Liver (tissue), 9 donors: Measurements from ENCODE around the gene WWOX. TPM values are rescaled to one million over a fixed set of nuclear protein-coding genes. Genes with fewer than 3 reads are reported as not detected.

ENCODE experiments used
- DNase-seq: peaks from one replicate; pipeline ENCODE4 v3.0.0-alpha.2; 2017; ENCODE audit warnings: low spot score
- H3K27ac ChIP-seq, 2 donors: one replicate each; pipeline ENCODE4 v1.7.0; 2013; ENCODE audit warnings: inconsistent platforms in 2 of 2, low read length in 2 of 2, control low read depth in 1 of 2, low read depth in 1 of 2, mild to moderate bottlenecking in 1 of 2
- H3K27me3 ChIP-seq, 4 donors: one replicate each; pipeline versions ENCODE4 v1.6.1 to v1.7.0; 2013; ENCODE audit warnings: low read length in 3 of 4, inconsistent platforms in 1 of 4, mild to moderate bottlenecking in 1 of 4, moderate library complexity in 1 of 4; ENCODE audit not compliant: control insufficient read depth in 4 of 4, insufficient read depth in 4 of 4
- H3K36me3 ChIP-seq, 4 donors: one replicate each; pipeline versions ENCODE4 v1.6.1 to v1.7.0; 2013; ENCODE audit warnings: low read length in 3 of 4, mild to moderate bottlenecking in 3 of 4, low read depth in 1 of 4, moderate library complexity in 1 of 4; ENCODE audit not compliant: control insufficient read depth in 4 of 4, insufficient read depth in 3 of 4
- H3K4me1 ChIP-seq, 4 donors: one replicate each; pipeline versions ENCODE4 v1.6.1 to v1.7.0; 2013; ENCODE audit warnings: low read length in 3 of 4, mild to moderate bottlenecking in 3 of 4, moderate library complexity in 1 of 4; ENCODE audit not compliant: control insufficient read depth in 4 of 4, insufficient read depth in 4 of 4
- H3K4me3 ChIP-seq, 3 donors: one replicate each; pipeline versions ENCODE4 v1.6.1 to v1.7.0; 2013; ENCODE audit warnings: low read length in 3 of 3, control low read depth in 1 of 3, low read depth in 1 of 3, mild to moderate bottlenecking in 1 of 3
- H3K9ac ChIP-seq, 2 donors: one replicate each; pipeline ENCODE4 v1.7.0; 2013; ENCODE audit warnings: low read length in 2 of 2, mild to moderate bottlenecking in 2 of 2, moderate library complexity in 2 of 2, control low read depth in 1 of 2, low read depth in 1 of 2
- H3K9me3 ChIP-seq, 4 donors: one replicate each; pipeline versions ENCODE4 v1.6.1 to v1.7.0; 2013; ENCODE audit warnings: low read length in 3 of 4; ENCODE audit not compliant: control insufficient read depth in 4 of 4
- EGR1 ChIP-seq, 2 donors: IDR thresholded peaks; 2 replicates each; pipeline ENCODE4 v1.6.1; 2016 to 2018; ENCODE audit warnings: antibody characterized with exemption in 2 of 2, low read depth in 2 of 2
- FOXA1 ChIP-seq: IDR thresholded peaks from 2 replicates; pipeline ENCODE4 v1.6.1; 2016; ENCODE audit warnings: antibody characterized with exemption
- FOXA2 ChIP-seq: IDR thresholded peaks from 2 replicates; pipeline ENCODE4 v1.6.1; 2016; ENCODE audit warnings: antibody characterized with exemption
- GABPA ChIP-seq, 2 donors: IDR thresholded peaks in 1 of 2; conservative IDR thresholded peaks in 1 of 2; 2 replicates each; pipeline ENCODE4 v1.6.1; 2016; ENCODE audit warnings: antibody characterized with exemption in 2 of 2, mild to moderate bottlenecking in 1 of 2, moderate library complexity in 1 of 2
- HNF4A ChIP-seq, 2 donors: conservative IDR thresholded peaks; 2 replicates each; pipeline ENCODE4 v1.6.1; 2016; ENCODE audit warnings: antibody characterized with exemption in 2 of 2, mild to moderate bottlenecking in 2 of 2
- HNF4G ChIP-seq: IDR thresholded peaks from 2 replicates; pipeline ENCODE4 v1.6.1; 2016; ENCODE audit warnings: antibody characterized with exemption
- JUND ChIP-seq, 2 donors: IDR thresholded peaks; 2 replicates each; pipeline ENCODE4 v1.6.1; 2016; ENCODE audit warnings: antibody characterized with exemption in 2 of 2
- NR2F2 ChIP-seq: IDR thresholded peaks from 2 replicates; pipeline ENCODE4 v1.6.1; 2016; ENCODE audit warnings: antibody characterized with exemption
- RAD21 ChIP-seq, 2 donors: IDR thresholded peaks; 2 replicates each; pipeline ENCODE4 v1.6.1; 2016; ENCODE audit warnings: antibody characterized with exemption in 2 of 2, mild to moderate bottlenecking in 2 of 2
- RXRA ChIP-seq, 2 donors: IDR thresholded peaks; 2 replicates each; pipeline ENCODE4 v1.6.1; 2017 to 2018; ENCODE audit warnings: antibody characterized with exemption in 2 of 2, mild to moderate bottlenecking in 1 of 2
- SP1 ChIP-seq: IDR thresholded peaks from 2 replicates; pipeline ENCODE4 v1.6.1; 2018; ENCODE audit warnings: antibody characterized with exemption, mild to moderate bottlenecking
- TAF1 ChIP-seq: conservative IDR thresholded peaks from 2 replicates; pipeline ENCODE4 v1.6.1; 2016; ENCODE audit warnings: antibody characterized with exemption, mild to moderate bottlenecking
- YY1 ChIP-seq: IDR thresholded peaks from 2 replicates; pipeline ENCODE4 v1.6.1; 2016; ENCODE audit warnings: antibody characterized with exemption, mild to moderate bottlenecking
- WGBS: extraction: QIAGEN DNeasy Blood & Tissue Kit; methylation state at CpG from one replicate; pipeline ENCODE4 v1.1.7; 2013; 5-methylcytosine and 5-hydroxymethylcytosine counted together
- polyA plus RNA-seq, 2 donors: library from polyadenylated mRNA; stranded (reverse) in 1 of 2; unstranded in 1 of 2; fragments of 200-250 nt in 1 of 2; fragments of >200 nt in 1 of 2; fragmentation: Nextera tagmentation in 1 of 2; extraction: Ambion mirVana in 1 of 2; gene quantifications; one replicate each; pipeline versions ENCODE4 v1.2.1 to v1.2.3, GENCODE V29; 2013 to 2015
- total RNA-seq, 2 donors: library from RNA; depleted of rRNA; stranded (reverse); fragments of >200 nt; gene quantifications; one replicate each; pipeline ENCODE4 v1.2.3, GENCODE V29; 2014
- TF ChIP-seq, protein P1 (sequence below): IDR thresholded peaks from 2 replicates; pipeline ENCODE4 v1.6.1; 2016; ENCODE audit warnings: antibody characterized with exemption
- TF ChIP-seq, protein P2 (sequence below): IDR thresholded peaks from 2 replicates; pipeline ENCODE4 v1.6.1; 2016; ENCODE audit warnings: antibody characterized with exemption
- TF ChIP-seq, protein P3 (sequence below): IDR thresholded peaks from 2 replicates; pipeline ENCODE4 v1.6.1; 2016; ENCODE audit warnings: antibody characterized with exemption
- TF ChIP-seq, protein P4 (sequence below): fragments of 150-350 bp; IDR thresholded peaks from 2 replicates; pipeline ENCODE4 v1.5.1; 2017; ENCODE audit warnings: improper control_type of control experiment, low read depth, low read length; ENCODE audit not compliant: missing input control
- TF ChIP-seq, protein P5 (sequence below): IDR thresholded peaks from 2 replicates; pipeline ENCODE4 v1.6.1; 2016; ENCODE audit warnings: antibody characterized with exemption, mild to moderate bottlenecking
- donor health status: healthy.
- donor health status: healthy.
- donor health status: healthy.
- donor health status: healthy.
- donor health status: healthy.

Gene WWOX
- total and polyA plus RNA-seq, 4 donors = 9.8 to 46.0 (median 15.3) TPM

DNA sequence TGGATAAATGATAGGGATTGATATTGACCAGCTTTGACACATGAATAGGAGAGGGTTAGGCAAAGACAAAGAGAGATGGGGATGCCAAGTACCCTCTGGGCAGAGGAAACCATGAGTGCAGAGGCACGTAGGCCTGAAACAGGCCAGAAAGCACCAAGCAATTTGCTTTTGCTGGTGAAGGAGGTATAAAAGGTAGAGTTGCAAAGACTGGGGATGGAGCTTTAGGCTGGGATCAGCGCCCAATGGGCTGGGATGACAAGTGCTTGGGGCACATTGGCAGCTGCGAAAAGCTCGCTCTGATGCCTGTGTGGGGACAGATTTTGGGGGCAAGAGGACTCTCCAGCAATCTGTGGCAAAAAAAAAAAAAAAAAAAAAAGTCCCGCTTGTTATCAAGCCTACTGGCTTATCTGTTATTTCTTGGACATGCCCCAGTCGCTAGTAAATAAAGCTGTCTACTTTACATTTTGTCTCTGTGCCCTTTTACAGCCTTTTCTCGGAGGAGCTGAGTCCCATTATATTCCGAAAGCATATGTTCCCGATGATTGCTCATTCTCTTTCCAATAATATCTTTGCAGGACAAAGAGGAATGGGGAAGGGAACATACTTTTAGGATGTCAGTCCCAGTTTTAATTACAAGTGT is 922.7 kb downstream of the WWOX start:
- Histone ChIP-seq H3K36me3 (no peaks in the 10 kb centered on the region), H3K4me1 (no peaks in the 10 kb centered on the region), H3K4me3 (no peak overlapping the region), H3K27me3 (no peaks in the 10 kb centered on the region), H3K9me3 (no peaks in the 10 kb centered on the region), H3K9ac (no peak overlapping the region), H3K27ac (no peak overlapping the region)
- no peak for DNase-seq
- no peak for TF ChIP-seq RXRA (IDR thresholded peaks at IDR 0.05)
- TF ChIP-seq, protein P1, sequence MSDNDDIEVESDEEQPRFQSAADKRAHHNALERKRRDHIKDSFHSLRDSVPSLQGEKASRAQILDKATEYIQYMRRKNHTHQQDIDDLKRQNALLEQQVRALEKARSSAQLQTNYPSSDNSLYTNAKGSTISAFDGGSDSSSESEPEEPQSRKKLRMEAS = no peak
- no peak for TF ChIP-seq HNF4G
- no peak for TF ChIP-seq YY1
- TF ChIP-seq, protein P2, sequence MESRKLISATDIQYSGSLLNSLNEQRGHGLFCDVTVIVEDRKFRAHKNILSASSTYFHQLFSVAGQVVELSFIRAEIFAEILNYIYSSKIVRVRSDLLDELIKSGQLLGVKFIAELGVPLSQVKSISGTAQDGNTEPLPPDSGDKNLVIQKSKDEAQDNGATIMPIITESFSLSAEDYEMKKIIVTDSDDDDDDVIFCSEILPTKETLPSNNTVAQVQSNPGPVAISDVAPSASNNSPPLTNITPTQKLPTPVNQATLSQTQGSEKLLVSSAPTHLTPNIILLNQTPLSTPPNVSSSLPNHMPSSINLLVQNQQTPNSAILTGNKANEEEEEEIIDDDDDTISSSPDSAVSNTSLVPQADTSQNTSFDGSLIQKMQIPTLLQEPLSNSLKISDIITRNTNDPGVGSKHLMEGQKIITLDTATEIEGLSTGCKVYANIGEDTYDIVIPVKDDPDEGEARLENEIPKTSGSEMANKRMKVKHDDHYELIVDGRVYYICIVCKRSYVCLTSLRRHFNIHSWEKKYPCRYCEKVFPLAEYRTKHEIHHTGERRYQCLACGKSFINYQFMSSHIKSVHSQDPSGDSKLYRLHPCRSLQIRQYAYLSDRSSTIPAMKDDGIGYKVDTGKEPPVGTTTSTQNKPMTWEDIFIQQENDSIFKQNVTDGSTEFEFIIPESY = no peak
- TF ChIP-seq, protein P3, sequence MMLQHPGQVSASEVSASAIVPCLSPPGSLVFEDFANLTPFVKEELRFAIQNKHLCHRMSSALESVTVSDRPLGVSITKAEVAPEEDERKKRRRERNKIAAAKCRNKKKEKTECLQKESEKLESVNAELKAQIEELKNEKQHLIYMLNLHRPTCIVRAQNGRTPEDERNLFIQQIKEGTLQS = no peak
- TF ChIP-seq, protein P4, sequence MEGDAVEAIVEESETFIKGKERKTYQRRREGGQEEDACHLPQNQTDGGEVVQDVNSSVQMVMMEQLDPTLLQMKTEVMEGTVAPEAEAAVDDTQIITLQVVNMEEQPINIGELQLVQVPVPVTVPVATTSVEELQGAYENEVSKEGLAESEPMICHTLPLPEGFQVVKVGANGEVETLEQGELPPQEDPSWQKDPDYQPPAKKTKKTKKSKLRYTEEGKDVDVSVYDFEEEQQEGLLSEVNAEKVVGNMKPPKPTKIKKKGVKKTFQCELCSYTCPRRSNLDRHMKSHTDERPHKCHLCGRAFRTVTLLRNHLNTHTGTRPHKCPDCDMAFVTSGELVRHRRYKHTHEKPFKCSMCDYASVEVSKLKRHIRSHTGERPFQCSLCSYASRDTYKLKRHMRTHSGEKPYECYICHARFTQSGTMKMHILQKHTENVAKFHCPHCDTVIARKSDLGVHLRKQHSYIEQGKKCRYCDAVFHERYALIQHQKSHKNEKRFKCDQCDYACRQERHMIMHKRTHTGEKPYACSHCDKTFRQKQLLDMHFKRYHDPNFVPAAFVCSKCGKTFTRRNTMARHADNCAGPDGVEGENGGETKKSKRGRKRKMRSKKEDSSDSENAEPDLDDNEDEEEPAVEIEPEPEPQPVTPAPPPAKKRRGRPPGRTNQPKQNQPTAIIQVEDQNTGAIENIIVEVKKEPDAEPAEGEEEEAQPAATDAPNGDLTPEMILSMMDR = no peak
- TF ChIP-seq NR2F2 = no peak
- TF ChIP-seq, protein P5, sequence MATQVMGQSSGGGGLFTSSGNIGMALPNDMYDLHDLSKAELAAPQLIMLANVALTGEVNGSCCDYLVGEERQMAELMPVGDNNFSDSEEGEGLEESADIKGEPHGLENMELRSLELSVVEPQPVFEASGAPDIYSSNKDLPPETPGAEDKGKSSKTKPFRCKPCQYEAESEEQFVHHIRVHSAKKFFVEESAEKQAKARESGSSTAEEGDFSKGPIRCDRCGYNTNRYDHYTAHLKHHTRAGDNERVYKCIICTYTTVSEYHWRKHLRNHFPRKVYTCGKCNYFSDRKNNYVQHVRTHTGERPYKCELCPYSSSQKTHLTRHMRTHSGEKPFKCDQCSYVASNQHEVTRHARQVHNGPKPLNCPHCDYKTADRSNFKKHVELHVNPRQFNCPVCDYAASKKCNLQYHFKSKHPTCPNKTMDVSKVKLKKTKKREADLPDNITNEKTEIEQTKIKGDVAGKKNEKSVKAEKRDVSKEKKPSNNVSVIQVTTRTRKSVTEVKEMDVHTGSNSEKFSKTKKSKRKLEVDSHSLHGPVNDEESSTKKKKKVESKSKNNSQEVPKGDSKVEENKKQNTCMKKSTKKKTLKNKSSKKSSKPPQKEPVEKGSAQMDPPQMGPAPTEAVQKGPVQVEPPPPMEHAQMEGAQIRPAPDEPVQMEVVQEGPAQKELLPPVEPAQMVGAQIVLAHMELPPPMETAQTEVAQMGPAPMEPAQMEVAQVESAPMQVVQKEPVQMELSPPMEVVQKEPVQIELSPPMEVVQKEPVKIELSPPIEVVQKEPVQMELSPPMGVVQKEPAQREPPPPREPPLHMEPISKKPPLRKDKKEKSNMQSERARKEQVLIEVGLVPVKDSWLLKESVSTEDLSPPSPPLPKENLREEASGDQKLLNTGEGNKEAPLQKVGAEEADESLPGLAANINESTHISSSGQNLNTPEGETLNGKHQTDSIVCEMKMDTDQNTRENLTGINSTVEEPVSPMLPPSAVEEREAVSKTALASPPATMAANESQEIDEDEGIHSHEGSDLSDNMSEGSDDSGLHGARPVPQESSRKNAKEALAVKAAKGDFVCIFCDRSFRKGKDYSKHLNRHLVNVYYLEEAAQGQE = no peak
- no peak for TF ChIP-seq GABPA (IDR thresholded peaks at IDR 0.05 in 1 of 2, conservative IDR thresholded peaks at IDR 0.05 in 1 of 2)
- TF ChIP-seq JUND (IDR thresholded peaks at IDR 0.05) = no peak
- no peak for TF ChIP-seq HNF4A (conservative IDR thresholded peaks at IDR 0.05)
- TF ChIP-seq RAD21 (IDR thresholded peaks at IDR 0.05) = no peak
- no peak for TF ChIP-seq EGR1 (IDR thresholded peaks at IDR 0.05; ENCODE audit: low read depth in 2 of 2)
- TF ChIP-seq SP1 = no peak
- no peak for TF ChIP-seq FOXA2
- TF ChIP-seq FOXA1 = no peak
- no peak for TF ChIP-seq TAF1
- 88% methylated on average over 9 of the region's 9 CpGs for WGBS
